K562 (cell line): Measurements from ENCODE around the gene ARF1. TPM values are rescaled to one million over a fixed set of nuclear protein-coding genes. Genes with fewer than 3 reads are reported as not detected.
A peak's percentile ranks its signal among the peaks of the same experiment; 100 is the strongest.

Source experiments
- ATAC-seq: fragments of 200-7000 bp; cut with Tn5 transposase; 3 replicates; pipeline ENCODE4 v1.9.1; 2020; ENCODE audit warnings: moderate library complexity
- BruUV-seq: library from RNA; stranded (reverse); fragments of 400-500 nt; replicated peaks from 2 replicates; lab custom pipeline; 2021; lab: Mats Ljungman, UMichigan
- CTCF ChIA-PET: fragments of 300-600 bp; formaldehyde crosslinking; extraction: SDS; loops from one replicate; lab custom pipeline; 2021; ENCODE audit warnings: low intra/inter-chr PET ratio; lab: Yijun Ruan, JAX
- POLR2A ChIA-PET: fragments of 300-600, 350-650 bp; sonication (Branson Sonifier 250); formaldehyde crosslinking; extraction: SDS; loops from one replicate; lab custom pipeline; 2021; ENCODE audit warnings: antibody characterized with exemption, inconsistent platforms; lab: Yijun Ruan, JAX
- DNase-seq, 4 experiments: peaks; one replicate each; pipeline versions ENCODE4 v3.0.0 to v3.0.0-alpha.2; 2011 to 2018; ENCODE audit warnings: low spot score in 3 of 4, mixed read lengths in 3 of 4; ENCODE audit errors: extremely low read depth in 1 of 4
- FAIRE-seq: peaks from 2 replicates; lab custom pipeline; 2011; peaks lifted over from hg19 to GRCh38; lab: Jason Lieb, UNC
- H2AFZ ChIP-seq: 2 replicates; pipeline ENCODE4 v1.6.0; 2011; ENCODE audit warnings: low read depth, low read length, control low read depth, inconsistent platforms
- H3K27ac ChIP-seq: fragments of 200-600 bp; 3 replicates; pipeline ENCODE4 v1.8.0; 2011; ENCODE audit warnings: low read depth, mild to moderate bottlenecking, control low read depth, inconsistent platforms, low read length, moderate library complexity, mixed read lengths; ENCODE audit errors: extremely low read depth
- H3K27me3 ChIP-seq, 2 experiments: fragments of 300-600 bp in 1 of 2; 2 replicates in 1 of 2; 3 replicates in 1 of 2; pipeline versions ENCODE4 v1.6.0 to v1.8.0; 2011; ENCODE audit warnings: inconsistent platforms in 2 of 2, low read length in 2 of 2, mild to moderate bottlenecking in 1 of 2, mixed read lengths in 1 of 2, moderate library complexity in 1 of 2; ENCODE audit not compliant: control insufficient read depth in 2 of 2, insufficient read depth in 2 of 2
- H3K36me3 ChIP-seq: fragments of 300-600 bp; 3 replicates; pipeline ENCODE4 v1.8.0; 2011; ENCODE audit warnings: mild to moderate bottlenecking, low read length, inconsistent platforms; ENCODE audit not compliant: control insufficient read depth, insufficient read depth
- H3K4me1 ChIP-seq, 2 experiments: fragments of 200-600 bp in 1 of 2; replicated peaks in 1 of 2; 2 replicates in 1 of 2; 3 replicates in 1 of 2; pipeline versions ENCODE4 v1.5.1 to v1.8.0; 2011; ENCODE audit warnings: inconsistent platforms in 2 of 2, low read length in 2 of 2, mild to moderate bottlenecking in 1 of 2, mixed read lengths in 1 of 2, moderate library complexity in 1 of 2; ENCODE audit not compliant: control insufficient read depth in 2 of 2, insufficient read depth in 2 of 2
- H3K4me2 ChIP-seq: 2 replicates; pipeline ENCODE4 v1.6.1; 2011; ENCODE audit warnings: low read length, control low read depth, inconsistent platforms, mixed read lengths; ENCODE audit not compliant: insufficient read depth
- H3K4me3 ChIP-seq: fragments of 200-600 bp; sonication (generic), shearing (Covaris generic); 2 replicates; pipeline ENCODE4 v1.5.1; 2016; ENCODE audit warnings: control low read depth, inconsistent platforms
- H3K79me2 ChIP-seq: fragments of 200-600 bp; 3 replicates; pipeline ENCODE4 v1.8.0; 2011; ENCODE audit warnings: low read length, inconsistent platforms; ENCODE audit not compliant: control insufficient read depth, insufficient read depth
- H3K9ac ChIP-seq, 2 experiments: 2 replicates each; pipeline versions ENCODE4 v1.6.0 to v1.6.1; 2011; ENCODE audit warnings: low read depth in 2 of 2, low read length in 2 of 2, control low read depth in 1 of 2, inconsistent platforms in 1 of 2, mild to moderate bottlenecking in 1 of 2, mixed read lengths in 1 of 2; ENCODE audit not compliant: insufficient read depth in 1 of 2
- H3K9me1 ChIP-seq: one replicate; pipeline ENCODE4 v1.6.0; 2011; ENCODE audit warnings: inconsistent platforms, mild to moderate bottlenecking, low read length, moderate library complexity; ENCODE audit not compliant: control insufficient read depth, insufficient read depth
- H3K9me3 ChIP-seq: replicated peaks from 2 replicates; pipeline ENCODE4 v1.5.1; 2011; ENCODE audit warnings: low read depth, low read length, inconsistent platforms; ENCODE audit not compliant: control insufficient read depth, insufficient read depth
- H4K20me1 ChIP-seq: replicated peaks from 2 replicates; pipeline ENCODE4 v1.6.1; 2011; ENCODE audit warnings: low read length, inconsistent platforms, mixed read lengths; ENCODE audit not compliant: control insufficient read depth, insufficient read depth
- CAMTA2 ChIP-seq: fragments of 250-450 bp; sonication (Bioruptor Pico); conservative IDR thresholded peaks from 2 replicates; pipeline ENCODE4 v1.5.1; 2022
- EP300 ChIP-seq: IDR thresholded peaks from 2 replicates; pipeline ENCODE4 v1.6.1; 2012; ENCODE audit warnings: low read length, improper control_type of control experiment
- EWSR1 ChIP-seq: fragments of 450-650 bp; IDR thresholded peaks from 2 replicates; pipeline ENCODE4 v1.6.1; 2018; ENCODE audit warnings: borderline replicate concordance, mild to moderate bottlenecking, low read depth, moderate library complexity; ENCODE audit not compliant: partially characterized antibody
- IRF9 ChIP-seq: fragments of 450-650 bp; IDR thresholded peaks from 2 replicates; pipeline ENCODE4 v1.6.1; 2016; ENCODE audit warnings: missing biosample characterization, missing genetic modification characterization
- STAG1 ChIP-seq: sonication (generic); formaldehyde crosslinking; IDR thresholded peaks from 2 replicates; pipeline ENCODE4 v1.5.0; 2020; ENCODE audit warnings: missing genetic modification reagents, borderline replicate concordance
- ZNF165 ChIP-seq: fragments of 250-450 bp; sonication (Bioruptor Pico); IDR thresholded peaks from 2 replicates; pipeline ENCODE4 v1.4.0; 2020; ENCODE audit warnings: borderline replicate concordance
- WGBS: fragments of 100-300 bp; shearing (Covaris generic); methylation state at CpG from one replicate; pipeline ENCODE4 v1.1.6; 2016; ENCODE audit warnings: low coverage, mixed read lengths; ENCODE audit not compliant: insufficient coverage; ENCODE audit errors: missing lambda C conversion rate; 5-methylcytosine and 5-hydroxymethylcytosine counted together
- in situ Hi-C: fragments of 300-500 bp; cut with MboI; formaldehyde crosslinking; loops from 4 replicates; pipeline ENCODE4 v1.15.0; 2018; ENCODE audit warnings: inconsistent platforms, mixed read lengths
- intact Hi-C: fragments of 100-400 bp; cut with micrococcal nuclease; formaldehyde crosslinking; loops from 2 replicates; pipeline ENCODE4 v1.14.2; 2022
- polyA plus RNA-seq, 8 experiments: library from polyadenylated mRNA; depleted of rRNA in 4 of 8; stranded (reverse) in 5 of 8; unstranded in 3 of 8; fragments of >200 nt; fragmentation: Nextera tagmentation in 2 of 8; fragmentation: Illumina TruSeq in 1 of 8; extraction: Ambion mirVana in 2 of 8; extraction: Trizol in 1 of 8; gene quantifications; 2 replicates each; pipeline versions ENCODE4 v1.2.1 to v1.2.3, GENCODE V29; 2011 to 2014; ENCODE audit warnings: inconsistent platforms in 1 of 8, missing spikeins in 1 of 8
- total RNA-seq, 7 experiments: library from RNA; depleted of rRNA in 6 of 7; stranded (reverse); fragments of >200 nt in 6 of 7; fragmentation: Illumina TruSeq in 2 of 7; extraction: Trizol in 2 of 7; gene quantifications; 2 replicates each; pipeline versions ENCODE4 v1.2.1 to v1.2.3, GENCODE V29; 2011 to 2021; ENCODE audit warnings: low replicate concordance in 1 of 7
- TF ChIP-seq, protein P1 (sequence below): fragments of 250-450 bp; sonication (Bioruptor Pico); IDR thresholded peaks from 2 replicates; pipeline ENCODE4 v1.4.0; 2020
- TF ChIP-seq, protein P2 (sequence below): fragments of 250-450 bp; sonication (Bioruptor Pico); IDR thresholded peaks from 2 replicates; pipeline ENCODE4 v1.4.0; 2020; ENCODE audit warnings: mild to moderate bottlenecking, moderate library complexity

Gene ARF1
- total and polyA plus RNA-seq, 9 of the 15 experiments (the other 6 are each of a cell fraction or from before 2014, with no cell fraction given) = 69.8 to 593 (median 325) TPM

GRCh38 chr1:228112617-228113016 lies 30.1 kb downstream of the ARF1 start (continued):
- TF ChIP-seq IRF9 (tag) = peak; percentile 42; the same call in 1 of the 2 replicates
- TF ChIP-seq, all 486 proteins: peak for 19

- Histone ChIP-seq H3K9me1 (no peaks in the 10 kb centered on the region), H3K4me3 (no peak overlapping the region), H3K36me3 (no peaks in the 10 kb centered on the region), H3K4me2 (no peak overlapping the region), H3K9ac (no peak overlapping the region), H2AFZ (no peak overlapping the region), H3K79me2 (peaks cover 4% of the 10 kb centered on the region; the same call in 1 of the 3 replicates), H3K27ac (no peak overlapping the region), H3K9me3 (no peaks in the 10 kb centered on the region), H3K4me1 (peaks cover 5 to 11% of the 10 kb centered on the region in 2 experiments; a peak in 4 of 5 replicates), H3K27me3 (no peaks in the 10 kb centered on the region), H4K20me1 (no peaks in the 10 kb centered on the region)
- ChIA-PET POLR2A (interaction anchor here (0.6 to 0.9 kb wide), 2 partner anchors 16 to 30 kb away, joined by 3 to 4 read pairs; no protein-coding TSS in a partner anchor), CTCF (no interaction called here)
- WGBS = 49% methylated on average over 3 of the region's 3 CpGs
- DNase-seq (no peak), ATAC-seq (no peak), FAIRE-seq (no peak)
- in situ Hi-C loops (no loop called here), intact Hi-C loops (no loop called here)
- no TSS peak for BruUV-seq
- TF ChIP-seq, protein P1, sequence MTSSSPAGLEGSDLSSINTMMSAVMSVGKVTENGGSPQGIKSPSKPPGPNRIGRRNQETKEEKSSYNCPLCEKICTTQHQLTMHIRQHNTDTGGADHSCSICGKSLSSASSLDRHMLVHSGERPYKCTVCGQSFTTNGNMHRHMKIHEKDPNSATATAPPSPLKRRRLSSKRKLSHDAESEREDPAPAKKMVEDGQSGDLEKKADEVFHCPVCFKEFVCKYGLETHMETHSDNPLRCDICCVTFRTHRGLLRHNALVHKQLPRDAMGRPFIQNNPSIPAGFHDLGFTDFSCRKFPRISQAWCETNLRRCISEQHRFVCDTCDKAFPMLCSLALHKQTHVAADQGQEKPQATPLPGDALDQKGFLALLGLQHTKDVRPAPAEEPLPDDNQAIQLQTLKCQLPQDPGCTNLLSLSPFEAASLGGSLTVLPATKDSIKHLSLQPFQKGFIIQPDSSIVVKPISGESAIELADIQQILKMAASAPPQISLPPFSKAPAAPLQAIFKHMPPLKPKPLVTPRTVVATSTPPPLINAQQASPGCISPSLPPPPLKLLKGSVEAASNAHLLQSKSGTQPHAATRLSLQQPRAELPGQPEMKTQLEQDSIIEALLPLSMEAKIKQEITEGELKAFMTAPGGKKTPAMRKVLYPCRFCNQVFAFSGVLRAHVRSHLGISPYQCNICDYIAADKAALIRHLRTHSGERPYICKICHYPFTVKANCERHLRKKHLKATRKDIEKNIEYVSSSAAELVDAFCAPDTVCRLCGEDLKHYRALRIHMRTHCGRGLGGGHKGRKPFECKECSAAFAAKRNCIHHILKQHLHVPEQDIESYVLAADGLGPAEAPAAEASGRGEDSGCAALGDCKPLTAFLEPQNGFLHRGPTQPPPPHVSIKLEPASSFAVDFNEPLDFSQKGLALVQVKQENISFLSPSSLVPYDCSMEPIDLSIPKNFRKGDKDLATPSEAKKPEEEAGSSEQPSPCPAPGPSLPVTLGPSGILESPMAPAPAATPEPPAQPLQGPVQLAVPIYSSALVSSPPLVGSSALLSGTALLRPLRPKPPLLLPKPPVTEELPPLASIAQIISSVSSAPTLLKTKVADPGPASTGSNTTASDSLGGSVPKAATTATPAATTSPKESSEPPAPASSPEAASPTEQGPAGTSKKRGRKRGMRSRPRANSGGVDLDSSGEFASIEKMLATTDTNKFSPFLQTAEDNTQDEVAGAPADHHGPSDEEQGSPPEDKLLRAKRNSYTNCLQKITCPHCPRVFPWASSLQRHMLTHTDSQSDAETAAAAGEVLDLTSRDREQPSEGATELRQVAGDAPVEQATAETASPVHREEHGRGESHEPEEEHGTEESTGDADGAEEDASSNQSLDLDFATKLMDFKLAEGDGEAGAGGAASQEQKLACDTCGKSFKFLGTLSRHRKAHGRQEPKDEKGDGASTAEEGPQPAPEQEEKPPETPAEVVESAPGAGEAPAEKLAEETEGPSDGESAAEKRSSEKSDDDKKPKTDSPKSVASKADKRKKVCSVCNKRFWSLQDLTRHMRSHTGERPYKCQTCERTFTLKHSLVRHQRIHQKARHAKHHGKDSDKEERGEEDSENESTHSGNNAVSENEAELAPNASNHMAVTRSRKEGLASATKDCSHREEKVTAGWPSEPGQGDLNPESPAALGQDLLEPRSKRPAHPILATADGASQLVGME (CRISPR knock-in tag) = no peak
- TF ChIP-seq STAG1 (no peak), EP300 (no peak), CAMTA2 (CRISPR knock-in tag) (no peak), EWSR1 (no peak), ZNF165 (CRISPR knock-in tag) (no peak)
- TF ChIP-seq, protein P2, sequence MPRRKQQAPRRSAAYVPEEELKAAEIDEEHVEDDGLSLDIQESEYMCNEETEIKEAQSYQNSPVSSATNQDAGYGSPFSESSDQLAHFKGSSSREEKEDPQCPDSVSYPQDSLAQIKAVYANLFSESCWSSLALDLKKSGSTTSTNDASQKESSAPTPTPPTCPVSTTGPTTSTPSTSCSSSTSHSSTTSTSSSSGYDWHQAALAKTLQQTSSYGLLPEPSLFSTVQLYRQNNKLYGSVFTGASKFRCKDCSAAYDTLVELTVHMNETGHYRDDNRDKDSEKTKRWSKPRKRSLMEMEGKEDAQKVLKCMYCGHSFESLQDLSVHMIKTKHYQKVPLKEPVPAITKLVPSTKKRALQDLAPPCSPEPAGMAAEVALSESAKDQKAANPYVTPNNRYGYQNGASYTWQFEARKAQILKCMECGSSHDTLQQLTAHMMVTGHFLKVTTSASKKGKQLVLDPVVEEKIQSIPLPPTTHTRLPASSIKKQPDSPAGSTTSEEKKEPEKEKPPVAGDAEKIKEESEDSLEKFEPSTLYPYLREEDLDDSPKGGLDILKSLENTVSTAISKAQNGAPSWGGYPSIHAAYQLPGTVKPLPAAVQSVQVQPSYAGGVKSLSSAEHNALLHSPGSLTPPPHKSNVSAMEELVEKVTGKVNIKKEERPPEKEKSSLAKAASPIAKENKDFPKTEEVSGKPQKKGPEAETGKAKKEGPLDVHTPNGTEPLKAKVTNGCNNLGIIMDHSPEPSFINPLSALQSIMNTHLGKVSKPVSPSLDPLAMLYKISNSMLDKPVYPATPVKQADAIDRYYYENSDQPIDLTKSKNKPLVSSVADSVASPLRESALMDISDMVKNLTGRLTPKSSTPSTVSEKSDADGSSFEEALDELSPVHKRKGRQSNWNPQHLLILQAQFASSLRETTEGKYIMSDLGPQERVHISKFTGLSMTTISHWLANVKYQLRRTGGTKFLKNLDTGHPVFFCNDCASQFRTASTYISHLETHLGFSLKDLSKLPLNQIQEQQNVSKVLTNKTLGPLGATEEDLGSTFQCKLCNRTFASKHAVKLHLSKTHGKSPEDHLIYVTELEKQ (CRISPR knock-in tag) = no peak
Measured at GRCh38 chr1:228114827-228115226, 32.3 kb downstream of the ARF1 start.
